ENCODE measurements around the gene CORO7. TPM values are rescaled to one million over a fixed set of nuclear protein-coding genes. Genes with fewer than 3 reads are reported as not detected.
A peak's percentile ranks its signal among the peaks of the same experiment; 100 is the strongest.
"Not testable (repeated sequence)": the region's sequence is repeated elsewhere in the genome, so short reads cannot be mapped to it uniquely, and the experiment has no call there.

Gene CORO7
- total and polyA plus RNA-seq, 4 donors, result 15.3 to 60.1 (median 40.7) TPM

- no peaks in the 10 kb centered on the region for H3K4me1 ChIP-seq (ENCODE audit: control insufficient read depth in 1 of 2, insufficient read depth in 2 of 2, low read length in 2 of 2)
- no peak overlapping the region for H3K27ac ChIP-seq (ENCODE audit: low read depth in 1 of 2, low read length in 2 of 2)
- ATAC-seq (ENCODE audit: low FRiP score) (no peak), DNase-seq (no peak)
- H3K27me3 ChIP-seq (ENCODE audit: control insufficient read depth in 1 of 2, insufficient read depth in 2 of 2, low read length in 1 of 2), result no peaks in the 10 kb centered on the region
- WGBS, 2 donors, result 65 to 69% methylated on average over 9 of the region's 9 CpGs
- intact Hi-C loops (cut with DNase I), result no loop called here
- H3K9me3 ChIP-seq (ENCODE audit: control insufficient read depth, low read length), result no peaks in the 10 kb centered on the region
- H3K4me3 ChIP-seq (ENCODE audit: low read length in 2 of 2), result no peak overlapping the region
- H3K36me3 ChIP-seq (ENCODE audit: control insufficient read depth in 1 of 2, insufficient read depth in 2 of 2, low read length in 1 of 2), result no peaks in the 10 kb centered on the region
These were observed 17.2 kb downstream of the CORO7 start for GRCh38 chr16:4399001-4399730.

DNA sequence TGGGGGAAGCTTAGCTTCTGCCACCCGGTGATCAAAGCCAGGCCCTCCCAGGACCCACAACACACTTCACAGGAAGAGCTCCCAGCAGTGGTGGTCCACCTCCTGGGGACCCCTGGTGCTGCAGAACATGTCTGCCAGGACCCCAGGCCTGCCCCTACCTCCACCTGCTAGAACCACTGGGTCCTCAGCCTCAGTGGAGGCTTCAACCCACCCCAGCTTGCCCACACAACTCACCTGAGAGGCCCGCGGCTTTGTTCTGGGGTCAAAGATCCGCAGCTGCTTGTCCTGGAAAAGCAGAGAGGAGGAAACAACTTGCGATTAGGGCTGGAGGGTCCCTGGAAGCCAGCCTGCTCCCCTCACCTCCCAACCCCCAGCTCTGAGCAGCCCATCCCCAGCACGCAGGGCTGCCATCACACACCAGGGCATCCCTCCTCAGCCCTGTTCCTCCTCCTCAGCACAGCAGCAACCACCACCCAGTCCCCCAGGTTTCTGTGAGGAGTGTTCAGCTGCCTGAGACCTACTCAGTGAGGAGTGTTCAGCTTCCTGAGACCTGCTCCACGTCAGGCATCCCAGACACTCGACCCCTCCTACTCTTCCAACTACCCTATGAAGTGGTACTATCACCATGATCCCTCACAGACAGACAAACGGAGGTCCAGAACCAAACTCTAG, 21.2 kb downstream of the CORO7 start:
- Histone ChIP-seq H3K27ac (ENCODE audit: low read depth in 1 of 2, low read length in 2 of 2) (no peak overlapping the region), H3K4me3 (ENCODE audit: low read length in 2 of 2) (no peak overlapping the region), H3K9me3 (ENCODE audit: control insufficient read depth, low read length) (no peaks in the 10 kb centered on the region), H3K27me3 (ENCODE audit: control insufficient read depth in 1 of 2, insufficient read depth in 2 of 2, low read length in 1 of 2) (no peaks in the 10 kb centered on the region), H3K36me3 (ENCODE audit: control insufficient read depth in 1 of 2, insufficient read depth in 2 of 2, low read length in 1 of 2) (no peaks in the 10 kb centered on the region), H3K4me1 (ENCODE audit: control insufficient read depth in 1 of 2, insufficient read depth in 2 of 2, low read length in 2 of 2) (no peaks in the 10 kb centered on the region)
- 79 to 80% methylated on average over 9 of the region's 9 CpGs for WGBS, 2 donors
- intact Hi-C loops (cut with DNase I), result loop anchor here in 1 of 2 donors (2.0 kb wide), 1 partner anchor 26 kb away; no protein-coding TSS in a partner anchor
- ATAC-seq (ENCODE audit: low FRiP score), result no peak
- DNase-seq, result no peak

DNA sequence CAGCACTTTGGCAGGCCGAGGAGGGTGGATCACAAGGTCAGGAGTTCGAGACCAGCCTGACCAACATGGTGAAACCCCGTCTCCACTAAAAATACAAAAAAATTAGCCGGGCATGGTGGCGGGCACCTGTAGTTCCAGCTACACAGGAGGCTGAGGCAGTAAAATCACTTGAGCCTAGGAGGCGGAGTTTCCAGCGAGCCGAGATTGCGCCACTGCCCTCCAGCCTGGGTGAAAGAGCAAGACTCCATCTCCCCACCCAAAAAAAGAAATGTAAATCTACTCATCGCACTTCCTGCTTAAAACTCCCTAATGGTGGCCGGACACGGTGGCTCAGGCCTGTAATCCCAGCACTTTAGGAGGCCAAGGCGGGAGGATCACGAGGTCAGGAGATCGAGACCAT, 22.5 kb downstream of the CORO7 start:
- H3K27ac ChIP-seq (ENCODE audit: low read depth in 1 of 2, low read length in 2 of 2); H3K9me3 ChIP-seq (ENCODE audit: control insufficient read depth, low read length); H3K4me1 ChIP-seq (ENCODE audit: control insufficient read depth in 1 of 2, insufficient read depth in 2 of 2, low read length in 2 of 2); H3K36me3 ChIP-seq (ENCODE audit: control insufficient read depth in 1 of 2, insufficient read depth in 2 of 2, low read length in 1 of 2); H3K27me3 ChIP-seq (ENCODE audit: control insufficient read depth in 1 of 2, insufficient read depth in 2 of 2, low read length in 1 of 2); H3K4me3 ChIP-seq (ENCODE audit: low read length in 2 of 2); ATAC-seq (ENCODE audit: low FRiP score); DNase-seq: not testable (repeated sequence)
- 95 to 98% methylated on average over 15 of the region's 15 CpGs for WGBS, 2 donors
- intact Hi-C loops (cut with DNase I), result loop anchor here in 1 of 2 donors (1.0 to 2.0 kb wide), 2 partner anchors 17 to 25 kb away; no protein-coding TSS in a partner anchor

GRCh38 chr16:4393240-4393600, 23.2 kb downstream of the CORO7 start:
- peak in 1 of 2 donors; percentile 62 for DNase-seq
- Histone ChIP-seq H3K4me1 (ENCODE audit: control insufficient read depth in 1 of 2, insufficient read depth in 2 of 2, low read length in 2 of 2) (no peaks in the 10 kb centered on the region), H3K36me3 (ENCODE audit: control insufficient read depth in 1 of 2, insufficient read depth in 2 of 2, low read length in 1 of 2) (no peaks in the 10 kb centered on the region), H3K9me3 (ENCODE audit: control insufficient read depth, low read length) (no peaks in the 10 kb centered on the region), H3K27ac (ENCODE audit: low read depth in 1 of 2, low read length in 2 of 2) (peak overlapping the region; percentile 54 to 73), H3K4me3 (ENCODE audit: low read length in 2 of 2) (no peak overlapping the region), H3K27me3 (ENCODE audit: control insufficient read depth in 1 of 2, insufficient read depth in 2 of 2, low read length in 1 of 2) (no peaks in the 10 kb centered on the region)
- intact Hi-C loops (cut with DNase I), result no loop called here
- ATAC-seq (ENCODE audit: low FRiP score), result no peak
- 32 to 34% methylated on average over 6 of the region's 6 CpGs for WGBS, 2 donors

GRCh38 chr16:4392382-4393239, 23.8 kb downstream of the CORO7 start:
- peak; percentile 74 to 82 for DNase-seq
- ATAC-seq (ENCODE audit: low FRiP score), result no peak
- Histone ChIP-seq H3K27me3 (ENCODE audit: control insufficient read depth in 1 of 2, insufficient read depth in 2 of 2, low read length in 1 of 2) (no peaks in the 10 kb centered on the region), H3K9me3 (ENCODE audit: control insufficient read depth, low read length) (no peaks in the 10 kb centered on the region), H3K36me3 (ENCODE audit: control insufficient read depth in 1 of 2, insufficient read depth in 2 of 2, low read length in 1 of 2) (no peaks in the 10 kb centered on the region), H3K4me3 (ENCODE audit: low read length in 2 of 2) (no peak overlapping the region), H3K27ac (ENCODE audit: low read depth in 1 of 2, low read length in 2 of 2) (peak overlapping the region; percentile 54 to 73), H3K4me1 (ENCODE audit: control insufficient read depth in 1 of 2, insufficient read depth in 2 of 2, low read length in 2 of 2) (peaks cover 0 to 4% of the 10 kb centered on the region in 2 donors)
- intact Hi-C loops (cut with DNase I), result no loop called here
- 18 to 21% methylated on average over 22 to 27 of the region's 27 CpGs for WGBS, 2 donors

GRCh38 chr16:4391631-4392381, 24.6 kb downstream of the CORO7 start:
- Histone ChIP-seq H3K4me1 (ENCODE audit: control insufficient read depth in 1 of 2, insufficient read depth in 2 of 2, low read length in 2 of 2) (peaks cover 0 to 4% of the 10 kb centered on the region in 2 donors), H3K9me3 (ENCODE audit: control insufficient read depth, low read length) (no peaks in the 10 kb centered on the region), H3K4me3 (ENCODE audit: low read length in 2 of 2) (no peak overlapping the region), H3K27me3 (ENCODE audit: control insufficient read depth in 1 of 2, insufficient read depth in 2 of 2, low read length in 1 of 2) (no peaks in the 10 kb centered on the region), H3K36me3 (ENCODE audit: control insufficient read depth in 1 of 2, insufficient read depth in 2 of 2, low read length in 1 of 2) (no peaks in the 10 kb centered on the region), H3K27ac (ENCODE audit: low read depth in 1 of 2, low read length in 2 of 2) (peak overlapping the region; percentile 56 to 73)
- no peak for DNase-seq
- 86 to 87% methylated on average over 22 of the region's 22 CpGs for WGBS, 2 donors
- ATAC-seq (ENCODE audit: low FRiP score), result no peak
- intact Hi-C loops (cut with DNase I), result no loop called here

DNA sequence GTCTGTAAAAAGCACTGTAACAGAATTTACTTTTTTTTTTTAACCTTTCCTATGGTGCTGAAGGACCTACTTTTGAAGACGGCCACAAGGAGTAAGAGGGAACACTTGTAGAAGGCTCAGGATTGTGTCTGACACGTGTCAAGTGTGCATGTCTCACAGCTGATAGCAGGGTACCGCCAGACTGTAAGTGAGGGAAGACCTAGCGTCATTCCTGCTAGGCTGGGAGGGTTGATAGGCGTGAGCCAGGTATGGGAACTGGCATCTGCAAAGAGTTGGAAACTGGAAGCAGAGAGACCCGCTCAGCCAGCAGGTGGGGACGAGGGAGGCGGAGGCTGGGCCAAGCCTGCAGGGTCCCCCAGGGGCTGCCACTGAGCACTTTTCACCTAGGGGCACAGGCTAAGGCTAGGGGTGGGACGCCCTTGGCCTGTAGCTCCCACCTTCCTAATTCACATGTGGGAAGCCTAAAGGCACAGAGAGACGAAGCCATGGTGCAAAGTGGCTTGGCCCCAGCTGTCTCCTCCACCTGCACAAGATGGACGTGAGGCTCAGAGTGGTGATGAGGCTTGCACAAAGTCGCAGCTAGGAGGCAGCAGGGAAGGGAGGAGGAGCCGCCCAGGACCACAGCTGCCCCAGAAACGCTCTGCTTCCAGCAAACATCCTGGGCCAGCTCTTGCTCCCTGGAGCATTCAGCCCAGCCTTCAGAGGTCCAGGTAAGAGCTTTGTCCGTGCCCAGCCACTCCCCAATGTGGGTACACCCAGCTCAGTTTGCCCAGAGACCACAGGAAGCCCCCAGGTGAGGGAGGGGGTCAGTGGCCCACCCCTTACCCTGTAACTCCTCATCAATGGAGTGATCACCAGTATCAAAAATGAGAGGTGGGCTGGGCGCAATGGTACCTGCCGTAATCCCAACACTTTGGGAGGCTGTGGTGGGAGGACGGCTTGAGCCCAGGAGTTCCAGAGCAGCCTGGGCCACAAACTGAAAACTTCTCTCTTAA, 25.8 kb downstream of the CORO7 start:
- no peak for DNase-seq
- H3K4me1 ChIP-seq (ENCODE audit: control insufficient read depth in 1 of 2, insufficient read depth in 2 of 2, low read length in 2 of 2), result peaks cover 0 to 7% of the 10 kb centered on the region in 2 donors

More for the DNA sequence above, 25.8 kb downstream of the CORO7 start:
- Histone ChIP-seq H3K27ac (ENCODE audit: low read depth in 1 of 2, low read length in 2 of 2) (no peak overlapping the region), H3K4me3 (ENCODE audit: low read length in 2 of 2) (no peak overlapping the region), H3K27me3 (ENCODE audit: control insufficient read depth in 1 of 2, insufficient read depth in 2 of 2, low read length in 1 of 2) (no peaks in the 10 kb centered on the region), H3K9me3 (ENCODE audit: control insufficient read depth, low read length) (no peaks in the 10 kb centered on the region), H3K36me3 (ENCODE audit: control insufficient read depth in 1 of 2, insufficient read depth in 2 of 2, low read length in 1 of 2) (no peaks in the 10 kb centered on the region)
- ATAC-seq (ENCODE audit: low FRiP score), result no peak
- 84 to 85% methylated on average over 18 of the region's 18 CpGs for WGBS, 2 donors
- intact Hi-C loops (cut with DNase I), result no loop called here
